Retinal pigment epithelial cell (primary cell): ENCODE results near the gene P2RX6.

Source experiments
- DNase-seq: peaks from one replicate; pipeline ENCODE4 v3.0.0-alpha.2; 2010; ENCODE audit warnings: low read depth
- H3K4me3 ChIP-seq: 2 replicates; pipeline ENCODE4 v1.5.1; 2011; ENCODE audit warnings: mild to moderate bottlenecking, low read length, control low read depth, moderate library complexity
- TF ChIP-seq, protein P1 (sequence below): conservative IDR thresholded peaks from 2 replicates; pipeline ENCODE4 v1.5.1; 2011; ENCODE audit warnings: low read depth, low read length, control low read depth, inconsistent platforms

The P2RX6 gene

DNA sequence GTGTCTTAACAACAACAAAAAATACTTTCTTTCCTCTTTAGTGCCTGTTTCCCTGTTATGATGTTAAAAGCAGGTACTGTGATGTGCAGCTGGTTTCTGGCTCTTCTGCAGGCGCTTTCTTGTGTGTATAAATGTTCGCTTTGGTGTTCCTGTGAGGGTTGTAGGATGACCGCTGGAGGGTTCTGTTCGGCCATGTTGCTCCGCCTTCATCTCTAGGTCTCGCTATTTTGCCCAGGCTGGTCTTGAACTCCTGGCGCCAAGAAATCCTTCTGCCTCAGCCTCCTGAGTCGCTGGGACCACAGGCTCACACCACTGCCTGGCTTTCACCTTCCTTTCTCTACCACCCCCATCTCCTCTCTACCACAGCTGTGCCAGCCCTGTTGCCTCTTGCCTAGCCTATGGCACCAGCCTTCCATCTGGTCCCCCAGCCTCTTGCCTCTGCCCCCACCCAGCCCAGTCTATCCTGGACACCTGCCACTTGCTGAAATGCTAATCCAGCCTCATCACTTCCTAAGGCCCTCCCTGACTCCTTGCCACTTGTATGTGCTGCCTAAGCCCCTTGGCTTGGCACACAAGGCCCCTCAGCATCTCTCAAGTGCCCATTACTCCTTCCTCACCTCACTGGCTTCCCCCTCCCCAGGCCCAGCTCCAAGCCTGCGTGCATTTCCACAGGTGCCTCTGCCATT, 36.3 kb downstream of the P2RX6 start:
- no peak for DNase-seq
- H3K4me3 ChIP-seq = no peak overlapping the region
- TF ChIP-seq, protein P1, sequence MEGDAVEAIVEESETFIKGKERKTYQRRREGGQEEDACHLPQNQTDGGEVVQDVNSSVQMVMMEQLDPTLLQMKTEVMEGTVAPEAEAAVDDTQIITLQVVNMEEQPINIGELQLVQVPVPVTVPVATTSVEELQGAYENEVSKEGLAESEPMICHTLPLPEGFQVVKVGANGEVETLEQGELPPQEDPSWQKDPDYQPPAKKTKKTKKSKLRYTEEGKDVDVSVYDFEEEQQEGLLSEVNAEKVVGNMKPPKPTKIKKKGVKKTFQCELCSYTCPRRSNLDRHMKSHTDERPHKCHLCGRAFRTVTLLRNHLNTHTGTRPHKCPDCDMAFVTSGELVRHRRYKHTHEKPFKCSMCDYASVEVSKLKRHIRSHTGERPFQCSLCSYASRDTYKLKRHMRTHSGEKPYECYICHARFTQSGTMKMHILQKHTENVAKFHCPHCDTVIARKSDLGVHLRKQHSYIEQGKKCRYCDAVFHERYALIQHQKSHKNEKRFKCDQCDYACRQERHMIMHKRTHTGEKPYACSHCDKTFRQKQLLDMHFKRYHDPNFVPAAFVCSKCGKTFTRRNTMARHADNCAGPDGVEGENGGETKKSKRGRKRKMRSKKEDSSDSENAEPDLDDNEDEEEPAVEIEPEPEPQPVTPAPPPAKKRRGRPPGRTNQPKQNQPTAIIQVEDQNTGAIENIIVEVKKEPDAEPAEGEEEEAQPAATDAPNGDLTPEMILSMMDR = no peak

DNA sequence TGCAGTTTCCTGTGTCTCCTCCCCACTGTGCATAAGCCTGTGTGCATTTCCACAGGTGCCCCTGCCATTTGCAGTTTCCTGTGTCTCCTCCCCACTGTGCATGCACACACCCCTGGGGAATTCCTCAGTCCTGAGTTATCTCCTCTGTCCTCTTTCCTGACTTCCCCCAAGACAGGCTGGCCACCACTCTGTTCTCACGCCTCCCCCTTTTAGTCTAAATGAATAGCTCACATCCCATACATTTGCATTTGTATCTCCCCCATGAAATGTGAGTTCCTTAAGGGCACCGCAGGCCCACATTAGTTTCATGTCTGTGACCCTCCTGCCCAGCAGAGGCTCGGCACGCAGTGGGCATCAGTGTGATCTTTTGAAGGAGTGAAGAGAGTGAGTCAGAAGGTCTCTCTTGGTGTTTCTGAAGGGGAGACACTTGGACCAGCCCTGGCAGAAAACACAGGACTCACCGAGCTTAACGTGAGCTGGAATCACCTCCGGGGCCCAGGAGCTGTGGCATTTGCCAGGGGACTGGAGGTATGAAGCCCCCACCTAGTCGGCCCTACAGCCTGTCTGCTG, 37.0 kb downstream of the P2RX6 start:
- DNase-seq = no peak
- no peak overlapping the region for H3K4me3 ChIP-seq
- TF ChIP-seq, protein P1 = no peak

DNA sequence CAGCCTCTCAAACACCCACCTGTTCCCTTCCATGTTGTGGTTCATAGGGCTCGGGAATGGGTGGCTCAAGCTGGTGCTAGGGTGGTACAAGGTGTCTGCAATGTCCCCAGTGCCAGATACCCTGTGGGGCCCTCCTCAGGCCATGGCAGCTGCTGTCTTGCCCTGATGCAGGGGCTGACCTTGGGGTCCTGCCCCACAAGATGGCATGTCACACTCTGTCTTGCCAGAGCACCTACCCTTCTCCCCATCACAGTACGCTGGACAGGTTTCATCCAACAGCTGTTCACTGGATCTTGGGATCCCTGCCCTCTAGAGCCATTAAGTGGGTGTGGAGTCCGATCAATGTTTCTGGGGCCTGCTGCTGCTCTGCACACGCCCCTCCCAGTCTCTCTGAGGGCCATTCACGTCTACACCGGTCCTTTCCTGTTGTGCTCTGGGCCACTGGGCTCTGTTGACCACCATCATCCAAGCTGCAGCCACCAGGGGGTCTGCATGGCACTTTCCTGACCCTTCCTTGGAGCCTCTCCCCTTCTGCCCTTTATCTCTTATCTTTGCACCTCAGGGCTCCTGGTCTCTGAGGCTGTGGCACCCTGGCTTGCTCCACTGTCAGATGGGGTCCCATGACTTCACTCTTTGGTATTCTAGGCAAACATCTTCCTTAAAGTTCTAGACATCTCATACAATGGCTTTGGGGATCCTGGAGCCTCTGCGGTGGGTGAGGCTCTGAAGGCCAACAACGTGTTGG, 37.9 kb downstream of the P2RX6 start:
- TF ChIP-seq, protein P1 = no peak
- no peak overlapping the region for H3K4me3 ChIP-seq
- no peak for DNase-seq

DNA sequence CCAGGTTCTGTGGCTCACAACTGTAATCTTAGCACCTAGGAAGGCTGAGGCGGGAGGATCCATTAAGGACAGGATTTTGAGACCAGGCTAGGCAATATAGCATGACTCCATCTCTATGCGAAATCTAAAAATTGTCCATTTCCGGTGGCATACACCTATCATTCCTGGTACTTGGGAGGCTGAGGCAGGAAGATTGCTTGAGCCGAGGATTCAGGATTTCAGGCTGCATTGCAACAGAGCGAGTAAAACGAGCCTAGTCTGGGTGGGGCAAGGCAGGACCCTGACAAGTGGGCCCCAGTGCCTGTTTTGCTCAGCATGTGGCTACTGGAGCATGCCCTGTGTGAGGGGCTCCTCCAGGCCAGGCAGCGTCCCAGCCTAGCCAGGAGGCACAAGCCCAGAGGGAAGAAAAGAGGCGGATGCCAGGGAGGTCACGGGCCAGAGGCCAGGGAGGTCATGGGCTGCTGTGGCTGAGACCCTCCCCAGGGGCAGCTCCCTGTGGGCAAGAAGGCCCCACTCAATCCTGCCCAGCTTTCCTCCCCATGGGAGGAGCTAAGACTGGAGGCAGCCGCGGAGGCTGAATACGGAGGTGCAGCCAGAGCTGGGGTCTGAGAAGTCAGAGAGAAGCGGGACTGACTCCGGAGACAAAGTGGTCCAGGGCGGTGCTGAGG, 39.2 kb downstream of the P2RX6 start:
- DNase-seq = no peak
- TF ChIP-seq, protein P1 = no peak
- H3K4me3 ChIP-seq = no peak overlapping the region

DNA sequence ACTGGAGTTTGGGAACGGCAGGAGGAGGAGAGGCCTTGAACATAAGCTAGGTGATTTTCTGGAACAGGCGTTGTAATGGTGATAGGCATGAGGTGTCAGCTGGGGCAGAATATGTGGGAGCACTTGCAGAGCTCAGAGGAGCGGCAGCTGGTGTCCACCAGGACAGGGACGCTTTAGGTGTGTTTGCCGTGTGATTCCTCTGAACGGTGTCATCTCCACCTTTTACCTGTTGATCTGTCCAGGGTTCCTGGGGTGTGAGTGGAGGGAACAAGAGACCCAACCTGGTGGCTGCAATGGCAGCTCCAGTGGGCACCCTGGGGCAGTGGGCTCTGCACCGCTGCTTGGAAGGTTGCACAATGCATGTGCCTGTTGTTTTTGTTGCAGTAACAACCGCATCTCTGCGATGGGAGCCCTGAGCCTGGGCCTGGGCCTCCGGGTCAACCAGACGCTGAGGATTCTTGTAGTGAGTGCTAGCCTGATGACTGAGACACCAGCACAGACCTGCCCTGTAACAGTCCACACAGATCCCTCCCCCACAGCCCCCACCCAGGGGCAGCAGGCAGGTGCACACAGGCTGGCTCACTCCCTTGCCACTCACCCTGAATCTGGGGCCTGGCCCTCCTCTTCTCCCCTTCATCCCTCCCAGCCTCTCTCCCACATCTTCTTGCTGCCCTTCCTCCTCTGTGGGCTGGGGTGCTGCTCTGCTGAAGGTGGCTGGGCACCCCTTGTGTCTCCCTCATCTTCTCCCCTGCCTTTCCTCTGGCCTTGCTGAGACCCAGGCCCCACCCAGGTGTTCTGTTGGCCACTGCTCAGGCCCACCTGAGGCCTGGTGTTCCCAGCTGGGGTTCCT, 40.0 kb downstream of the P2RX6 start:
- H3K4me3 ChIP-seq = no peak overlapping the region
- DNase-seq = no peak
- TF ChIP-seq, protein P1 = no peak

DNA sequence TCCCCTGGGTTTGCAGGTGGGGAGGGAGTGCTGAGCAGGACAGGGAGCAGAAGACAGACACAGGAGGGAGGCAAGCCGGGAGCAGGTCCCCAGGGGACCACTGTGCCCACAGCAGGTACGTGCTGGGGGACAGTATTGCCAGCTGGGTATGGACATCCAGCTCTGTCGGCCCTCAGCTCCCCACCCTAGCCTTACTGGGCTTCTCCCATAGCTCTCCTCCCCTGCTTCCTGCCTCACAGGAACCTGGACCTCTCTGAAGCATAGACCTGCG, 40.5 kb downstream of the P2RX6 start:
- DNase-seq = no peak
- no peak overlapping the region for H3K4me3 ChIP-seq
- TF ChIP-seq, protein P1 = no peak
